ENCODE measurements around the gene VSIG10L.

VSIG10L gene

GRCh38 chr19:51359294-51359693 is 17.4 kb upstream of the VSIG10L start:
- H3K4me2 ChIP-seq: no peak overlapping the region
- H3K4me1 ChIP-seq: peaks cover 25 to 43% (median 32%) of the 10 kb centered on the region in 10 experiments
- H3K36me3 ChIP-seq: peaks cover 0 to 13% (median 5%) of the 10 kb centered on the region in 11 experiments; a peak in 9 of 22 replicates
- H3K9me3 ChIP-seq (replicated peaks in 1 of 11): no peaks in the 10 kb centered on the region
- TF ChIP-seq Cebpa-rat (IDR thresholded peaks at IDR 0.05): no peak
- H3K27me3 ChIP-seq: no peaks in the 10 kb centered on the region
- H4K20me1 ChIP-seq: peaks cover 0 to 11% (median 0%) of the 10 kb centered on the region in 11 experiments; a peak in 4 of 22 replicates
- no peak overlapping the region for H3K4me3 ChIP-seq
- peak overlapping the region in 1 of 11 experiments; percentile 31; a peak in 1 of 22 replicates for H3K9ac ChIP-seq
- no peak overlapping the region for H3K27ac ChIP-seq

GRCh38 chr19:51357952-51358351 is 16.0 kb upstream of the VSIG10L start:
- 0 out of 22 replicates have a peak overlapping the region, but pooled peaks of 1 of the 11 experiments have one; percentile 4 for H3K9ac ChIP-seq
- H3K4me3 ChIP-seq: no peak overlapping the region

GRCh38 chr19:51356159-51356801 is 14.3 kb upstream of the VSIG10L start:
- H3K4me1 ChIP-seq: peaks cover 4 to 13% (median 7%) of the 10 kb centered on the region in 10 experiments; a peak in 10 of 20 replicates
- H3K9ac ChIP-seq: no peak overlapping the region
- H3K4me3 ChIP-seq: no peak overlapping the region
- no peak overlapping the region for H3K27ac ChIP-seq
- no peaks in the 10 kb centered on the region for H3K27me3 ChIP-seq
- H3K9me3 ChIP-seq (replicated peaks in 1 of 11): no peaks in the 10 kb centered on the region; a peak in 1 of 22 replicates
- peaks cover 0 to 8% (median 0%) of the 10 kb centered on the region in 11 experiments; a peak in 3 of 22 replicates for H4K20me1 ChIP-seq
- no peak overlapping the region for H3K4me2 ChIP-seq
- peaks cover 8 to 37% (median 19%) of the 10 kb centered on the region in 11 experiments for H3K36me3 ChIP-seq
- TF ChIP-seq Cebpa-rat (IDR thresholded peaks at IDR 0.05): no peak

More at GRCh38 chr19:51357952-51358351, 16.0 kb upstream of the VSIG10L start:
- TF ChIP-seq Cebpa-rat (IDR thresholded peaks at IDR 0.05): no peak
- Histone ChIP-seq H3K36me3 (peaks cover 0 to 21% (median 5%) of the 10 kb centered on the region in 11 experiments; a peak in 11 of 22 replicates), H3K4me1 (peaks cover 15 to 30% (median 21%) of the 10 kb centered on the region in 10 experiments), H3K4me2 (peak overlapping the region in 2 of 11 experiments; percentile 5 to 31; a peak in 4 of 22 replicates), H3K27me3 (no peaks in the 10 kb centered on the region), H4K20me1 (peaks cover 0 to 8% (median 0%) of the 10 kb centered on the region in 11 experiments; a peak in 4 of 22 replicates), H3K9me3 (replicated peaks in 1 of 11) (no peaks in the 10 kb centered on the region), H3K27ac (no peak overlapping the region)

GRCh38 chr19:51354742-51355148 is 12.8 kb upstream of the VSIG10L start:
- Histone ChIP-seq H3K27ac (peak overlapping the region in 1 of 11 experiments; percentile 40; a peak in 1 of 22 replicates), H3K9ac (no peak overlapping the region; a peak in 1 of 22 replicates), H3K4me1 (peaks cover 4 to 25% (median 7%) of the 10 kb centered on the region in 10 experiments; a peak in 12 of 20 replicates), H3K4me2 (no peak overlapping the region), H3K27me3 (no peaks in the 10 kb centered on the region), H3K4me3 (no peak overlapping the region), H4K20me1 (peaks cover 0 to 8% (median 0%) of the 10 kb centered on the region in 11 experiments; a peak in 3 of 22 replicates), H3K9me3 (replicated peaks in 1 of 11) (no peaks in the 10 kb centered on the region; a peak in 1 of 22 replicates), H3K36me3 (peaks cover 22 to 50% (median 34%) of the 10 kb centered on the region in 11 experiments)
- TF ChIP-seq Cebpa-rat (IDR thresholded peaks at IDR 0.05): no peak

GRCh38 chr19:51354103-51354741 is 12.3 kb upstream of the VSIG10L start:
- Histone ChIP-seq H3K4me3 (no peak overlapping the region), H3K27ac (peak overlapping the region in 2 of 11 experiments; percentile 18 to 40; a peak in 2 of 22 replicates), H3K36me3 (peaks cover 22 to 55% (median 39%) of the 10 kb centered on the region in 11 experiments), H3K27me3 (no peaks in the 10 kb centered on the region), H3K4me2 (no peak overlapping the region), H4K20me1 (peaks cover 0 to 8% (median 0%) of the 10 kb centered on the region in 11 experiments; a peak in 3 of 22 replicates), H3K4me1 (peaks cover 4 to 25% (median 7%) of the 10 kb centered on the region in 10 experiments; a peak in 12 of 20 replicates), H3K9ac (no peak overlapping the region; a peak in 1 of 22 replicates), H3K9me3 (replicated peaks in 1 of 11) (no peaks in the 10 kb centered on the region; a peak in 1 of 22 replicates)
- TF ChIP-seq Cebpa-rat (IDR thresholded peaks at IDR 0.05): no peak

- Histone ChIP-seq H3K9me3 (replicated peaks in 1 of 11) (no peaks in the 10 kb centered on the region; a peak in 1 of 22 replicates), H4K20me1 (peaks cover 0 to 7% (median 0%) of the 10 kb centered on the region in 11 experiments; a peak in 3 of 22 replicates), H3K4me2 (no peak overlapping the region), H3K4me1 (peaks cover 0 to 19% (median 4%) of the 10 kb centered on the region in 10 experiments; a peak in 11 of 20 replicates), H3K36me3 (peaks cover 22 to 63% (median 44%) of the 10 kb centered on the region in 11 experiments), H3K27ac (no peak overlapping the region; a peak in 1 of 22 replicates), H3K27me3 (no peaks in the 10 kb centered on the region), H3K4me3 (no peak overlapping the region), H3K9ac (no peak overlapping the region)
- TF ChIP-seq Cebpa-rat (IDR thresholded peaks at IDR 0.05): no peak
Measured at GRCh38 chr19:51352783-51353360, 10.9 kb upstream of the VSIG10L start.

GRCh38 chr19:51351266-51351990 is 9.5 kb upstream of the VSIG10L start:
- Histone ChIP-seq H3K4me1 (peaks cover 0 to 17% (median 4%) of the 10 kb centered on the region in 10 experiments; a peak in 10 of 20 replicates), H3K27ac (peak overlapping the region in 7 of 11 experiments; percentile 19 to 66 (median 45); a peak in 11 of 22 replicates)

More at GRCh38 chr19:51351266-51351990, 9.5 kb upstream of the VSIG10L start:
- Histone ChIP-seq H4K20me1 (peaks cover 0 to 7% (median 0%) of the 10 kb centered on the region in 11 experiments; a peak in 3 of 22 replicates), H3K36me3 (peaks cover 22 to 72% (median 56%) of the 10 kb centered on the region in 11 experiments), H3K9ac (no peak overlapping the region; a peak in 2 of 22 replicates), H3K27me3 (no peaks in the 10 kb centered on the region), H3K4me2 (peak overlapping the region in 4 of 11 experiments; percentile 2 to 29 (median 16); a peak in 4 of 22 replicates), H3K9me3 (replicated peaks in 1 of 11) (no peaks in the 10 kb centered on the region; a peak in 1 of 22 replicates), H3K4me3 (no peak overlapping the region)
- TF ChIP-seq Cebpa-rat (IDR thresholded peaks at IDR 0.05): no peak

Data from BLaER1 treated with 17β-estradiol and CSF1 and Interleukin-3, amounts not matched to agents 10 nM and 100 nM (cell line).